ENCODE results near the gene SSBP4. TPM values are rescaled to one million over a fixed set of nuclear protein-coding genes. Genes with fewer than 3 reads are reported as not detected.

SSBP4 gene
- polyA plus RNA-seq, 1 of the 3 experiments (the other 2 are of a cell fraction), result 24.9 TPM

DNA sequence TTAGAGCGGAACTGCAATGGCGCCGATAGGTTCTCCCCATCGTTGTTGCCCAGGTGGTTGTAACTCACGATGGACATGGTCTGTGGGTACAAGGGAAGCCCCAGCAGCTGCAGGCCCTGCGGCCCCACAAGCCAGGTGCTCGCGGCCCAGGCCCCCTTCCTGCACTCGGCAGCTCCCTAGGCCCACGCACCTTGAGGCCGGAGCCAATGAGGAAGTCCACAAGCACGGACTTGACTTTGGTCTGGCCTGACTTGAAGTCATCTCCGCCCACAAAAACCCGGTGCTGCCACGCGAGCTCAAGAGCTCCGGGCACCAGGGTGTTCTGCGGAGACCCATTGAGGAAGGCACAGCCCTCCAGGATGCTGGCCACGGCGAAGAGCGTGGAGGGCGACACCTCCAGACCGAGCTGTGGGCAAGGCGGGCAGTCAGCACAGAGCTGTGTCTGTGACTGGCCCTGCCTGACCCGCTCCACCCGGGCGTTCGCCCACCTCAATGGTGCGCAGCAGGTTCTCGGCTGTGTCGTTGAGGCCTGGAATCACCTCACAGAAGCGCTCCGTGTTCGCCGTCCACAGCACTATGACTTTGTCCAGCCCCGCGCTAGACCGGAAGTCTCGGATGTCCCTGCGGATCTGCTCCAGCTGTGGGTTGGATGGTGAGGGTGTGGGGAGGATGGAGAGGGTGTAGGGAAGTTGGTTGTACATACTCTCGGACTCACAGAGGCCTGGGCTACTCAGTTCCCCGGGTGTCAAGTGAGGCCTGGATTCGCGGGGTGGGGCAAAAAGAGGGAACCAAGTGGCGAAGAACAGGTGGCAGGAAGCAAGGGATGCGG lies 16.9 kb downstream of the SSBP4 start:
- no peak for DNase-seq
- peaks cover 17% of the 10 kb centered on the region for H3F3A ChIP-seq (replicated peaks; ENCODE audit: insufficient read depth)
- 94% methylated on average over 27 of the region's 46 CpGs for whole genome bisulfite sequencing (ENCODE audit: low lambda C conversion rate)
- no peaks in the 10 kb centered on the region for H3K79me2 ChIP-seq (ENCODE audit: insufficient read depth)
- H3K27ac ChIP-seq (ENCODE audit: low read depth in 2 of 2, low read length in 1 of 2), result peak overlapping the region in 1 of 2 experiments; percentile 60; a peak in 1 of 4 replicates
- 0 out of 2 replicates have a peak overlapping the region, but pooled peaks have one; percentile 63 for H3K4me2 ChIP-seq
- peaks cover 0 to 6% of the 10 kb centered on the region in 2 experiments for H3K36me3 ChIP-seq (replicated peaks in 1 of 2; ENCODE audit: control insufficient read depth in 1 of 2, insufficient read depth in 2 of 2, low read length in 1 of 2)
- ChIA-PET POLR2A (interaction anchor here (0.9 kb wide), 1 partner anchor 48 kb away, joined by 3 read pairs; no protein-coding TSS in a partner anchor), CTCF (interaction anchor here (0.8 to 2.7 kb wide), 5 partner anchors 15 to 84 kb away, joined by 3 to 9 read pairs (median 4); partner anchors contain the start of gene SSBP4)
- H2AFZ ChIP-seq (ENCODE audit: low read depth), result no peak overlapping the region
- H3K9me2 ChIP-seq, result no peaks in the 10 kb centered on the region
- peak overlapping the region in 1 of 2 experiments; percentile 65; a peak in 1 of 4 replicates for H3K4me3 ChIP-seq (ENCODE audit: low read depth in 2 of 2, low read length in 1 of 2)
- H3K9ac ChIP-seq, result no peak overlapping the region
- no peaks in the 10 kb centered on the region for H3K9me3 ChIP-seq
- H4K20me1 ChIP-seq (ENCODE audit: insufficient read depth), result no peaks in the 10 kb centered on the region
- peaks cover 0 to 33% of the 10 kb centered on the region in 2 experiments; a peak in 2 of 4 replicates for H3K4me1 ChIP-seq (ENCODE audit: control insufficient read depth in 1 of 2, insufficient read depth in 2 of 2, low read depth in 1 of 2, low read length in 1 of 2)
- H3K27me3 ChIP-seq (ENCODE audit: insufficient read depth), result no peaks in the 10 kb centered on the region
- TF ChIP-seq TEAD4 (IDR thresholded peaks at IDR 0.05; ENCODE audit: borderline replicate concordance, insufficient read depth), result no peak
- TF ChIP-seq ELF1 (IDR thresholded peaks at IDR 0.05), result no peak
- TF ChIP-seq GABPA (IDR thresholded peaks at IDR 0.05; ENCODE audit: low read depth), result no peak
- TF ChIP-seq ZBTB33 (IDR thresholded peaks at IDR 0.05; ENCODE audit: borderline replicate concordance, low read depth), result no peak

DNA sequence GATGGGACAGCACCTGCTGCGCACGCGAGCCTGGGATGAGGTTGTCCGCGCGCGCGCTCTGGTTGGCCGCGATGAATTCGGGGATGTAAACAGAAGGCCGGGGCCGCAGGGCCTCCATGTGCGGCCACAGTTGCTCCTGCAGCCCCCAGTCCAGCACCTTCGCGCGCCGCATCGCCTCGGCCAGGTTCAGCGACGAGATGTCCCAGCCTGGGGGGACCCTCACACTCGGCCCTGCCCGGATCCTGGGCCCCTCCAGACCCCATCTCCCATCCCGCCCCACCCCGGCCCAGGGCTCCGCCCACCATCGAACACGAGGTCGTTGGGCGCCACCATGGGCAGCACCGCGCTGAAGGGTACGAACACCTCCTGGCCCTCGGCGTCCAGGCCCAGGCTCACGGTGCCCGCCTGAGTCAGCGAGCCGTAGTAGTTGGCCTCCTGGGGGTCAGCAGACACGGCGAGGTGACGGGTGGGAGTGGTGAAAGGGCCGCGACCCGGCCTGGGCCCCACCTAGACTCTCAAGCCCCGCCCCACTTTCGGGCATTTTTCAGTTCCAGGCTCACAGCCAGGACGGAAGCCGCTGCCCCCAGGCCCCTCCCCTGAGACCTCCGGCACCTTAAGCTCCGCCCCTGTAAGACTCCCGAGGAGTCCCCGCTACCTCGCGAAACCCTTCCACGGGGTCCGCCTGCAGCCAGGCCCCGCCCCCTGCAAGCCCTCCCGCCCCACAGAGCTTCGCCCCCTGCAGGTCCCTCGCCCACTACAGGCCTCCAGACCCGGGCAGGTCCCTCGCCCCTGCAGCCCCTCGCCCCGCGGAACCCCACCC lies 17.7 kb downstream of the SSBP4 start:
- Histone ChIP-seq H3K79me2 (ENCODE audit: insufficient read depth) (no peaks in the 10 kb centered on the region), H3K9ac (no peak overlapping the region), H4K20me1 (ENCODE audit: insufficient read depth) (no peaks in the 10 kb centered on the region), H2AFZ (ENCODE audit: low read depth) (no peak overlapping the region), H3K4me3 (ENCODE audit: low read depth in 2 of 2, low read length in 1 of 2) (peak overlapping the region; percentile 49 to 65; a peak in 3 of 4 replicates), H3K9me3 (no peaks in the 10 kb centered on the region), H3K27me3 (ENCODE audit: insufficient read depth) (no peaks in the 10 kb centered on the region), H3K27ac (ENCODE audit: low read depth in 2 of 2, low read length in 1 of 2) (peak overlapping the region in 1 of 2 experiments; percentile 60; a peak in 1 of 4 replicates), H3F3A (replicated peaks; ENCODE audit: insufficient read depth) (peaks cover 17% of the 10 kb centered on the region), H3K4me1 (ENCODE audit: control insufficient read depth in 1 of 2, insufficient read depth in 2 of 2, low read depth in 1 of 2, low read length in 1 of 2) (peaks cover 0 to 31% of the 10 kb centered on the region in 2 experiments; a peak in 2 of 4 replicates), H3K36me3 (replicated peaks in 1 of 2; ENCODE audit: control insufficient read depth in 1 of 2, insufficient read depth in 2 of 2, low read length in 1 of 2) (peaks cover 0 to 6% of the 10 kb centered on the region in 2 experiments), H3K9me2 (no peaks in the 10 kb centered on the region), H3K4me2 (peak overlapping the region; percentile 63; the same call in 1 of the 2 replicates)
- WGBS (ENCODE audit: low lambda C conversion rate), result 72% methylated on average over 30 of the region's 67 CpGs
- TF ChIP-seq MXI1 (IDR thresholded peaks at IDR 0.05; ENCODE audit: low read depth, low read length) (0 out of 2 replicates have a peak, but pooled peaks have one; percentile 37), POLR2AphosphoS5 (IDR thresholded peaks at IDR 0.05; ENCODE audit: low read depth, low read length) (0 out of 2 replicates have a peak, but pooled peaks have one; percentile 13), JUND (IDR thresholded peaks at IDR 0.05) (no peak), NRF1 (IDR thresholded peaks at IDR 0.05; ENCODE audit: low read depth, low read length) (no peak), NFIC (IDR thresholded peaks at IDR 0.05; ENCODE audit: borderline replicate concordance) (peak; percentile 43; the same call in 1 of the 2 replicates)
- TF ChIP-seq, protein P1, sequence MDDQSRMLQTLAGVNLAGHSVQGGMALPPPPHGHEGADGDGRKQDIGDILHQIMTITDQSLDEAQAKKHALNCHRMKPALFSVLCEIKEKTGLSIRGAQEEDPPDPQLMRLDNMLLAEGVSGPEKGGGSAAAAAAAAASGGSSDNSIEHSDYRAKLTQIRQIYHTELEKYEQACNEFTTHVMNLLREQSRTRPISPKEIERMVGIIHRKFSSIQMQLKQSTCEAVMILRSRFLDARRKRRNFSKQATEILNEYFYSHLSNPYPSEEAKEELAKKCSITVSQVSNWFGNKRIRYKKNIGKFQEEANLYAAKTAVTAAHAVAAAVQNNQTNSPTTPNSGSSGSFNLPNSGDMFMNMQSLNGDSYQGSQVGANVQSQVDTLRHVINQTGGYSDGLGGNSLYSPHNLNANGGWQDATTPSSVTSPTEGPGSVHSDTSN (IDR thresholded peaks at IDR 0.05), result peak; percentile 15; the same call in 1 of the 2 replicates
- DNase-seq, result peak; percentile 95
- POLR2A ChIA-PET, result interaction anchor here (0.9 kb wide), 1 partner anchor 20 kb away, joined by 3 read pairs; no protein-coding TSS in a partner anchor
- CTCF ChIA-PET, result interaction anchor here (1.0 to 2.7 kb wide), 3 partner anchors 14 to 25 kb away, joined by 3 to 9 read pairs (median 8); partner anchors contain the start of gene SSBP4
